GM21723 (cell line): ENCODE results near the gene C16orf87.
"Not testable (repeated sequence)": the region's sequence is repeated elsewhere in the genome, so short reads cannot be mapped to it uniquely, and the experiment has no call there.

ENCODE experiments used
- ATAC-seq: cut with Tn5 transposase; IDR thresholded peaks from one replicate; pipeline ENCODE4 v1.9.1; 2021; ENCODE audit warnings: mild to moderate bottlenecking, moderate library complexity; ENCODE audit not compliant: unreplicated experiment

Gene C16orf87

DNA sequence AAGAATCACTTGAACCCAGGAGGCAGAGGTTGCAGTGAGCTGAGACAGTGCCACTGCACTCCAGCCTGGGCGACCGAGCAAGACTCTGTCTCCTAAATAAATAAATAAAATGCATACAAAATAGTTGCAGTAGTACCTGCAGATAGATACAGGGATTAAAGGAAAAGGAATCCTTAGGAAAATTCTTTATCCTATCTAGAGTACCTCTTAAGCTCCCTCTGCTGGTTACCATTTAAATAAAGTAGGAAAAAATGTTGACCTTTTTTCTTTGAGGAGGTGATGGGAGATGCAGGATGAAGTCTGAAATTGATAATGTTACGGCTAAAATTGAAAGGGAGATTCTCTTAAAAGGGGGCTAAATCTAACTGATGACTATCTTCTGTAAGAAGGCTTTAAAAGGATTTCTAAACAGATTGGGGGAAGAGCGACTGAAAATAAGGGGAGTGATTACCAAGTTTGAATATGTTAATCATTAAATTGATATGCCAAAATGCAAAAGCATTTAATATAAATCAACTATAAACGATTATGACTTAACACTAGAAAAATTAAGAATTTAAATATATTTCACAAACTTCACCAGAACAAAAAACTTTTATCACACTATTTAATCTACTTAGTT is 29.4 kb downstream of the C16orf87 start:
- ATAC-seq: no peak

DNA sequence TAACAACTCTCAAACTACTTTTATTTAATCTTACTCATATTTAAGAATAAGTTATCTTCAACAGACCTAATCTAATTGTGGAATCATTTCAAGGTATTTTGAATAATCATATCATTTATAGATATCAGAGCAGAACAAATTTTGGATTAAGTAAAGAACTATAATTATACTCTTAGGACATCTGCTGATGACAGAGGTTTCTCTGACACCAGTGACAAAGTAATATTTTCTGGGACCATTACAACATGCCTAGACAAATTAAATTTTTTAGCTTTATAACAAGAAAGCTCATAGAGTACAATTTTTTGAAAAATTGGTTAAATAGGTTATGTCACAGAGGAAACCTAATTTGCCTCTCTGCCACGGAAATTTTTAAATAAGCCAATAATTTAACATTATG is 30.5 kb downstream of the C16orf87 start:
- no peak for ATAC-seq

DNA sequence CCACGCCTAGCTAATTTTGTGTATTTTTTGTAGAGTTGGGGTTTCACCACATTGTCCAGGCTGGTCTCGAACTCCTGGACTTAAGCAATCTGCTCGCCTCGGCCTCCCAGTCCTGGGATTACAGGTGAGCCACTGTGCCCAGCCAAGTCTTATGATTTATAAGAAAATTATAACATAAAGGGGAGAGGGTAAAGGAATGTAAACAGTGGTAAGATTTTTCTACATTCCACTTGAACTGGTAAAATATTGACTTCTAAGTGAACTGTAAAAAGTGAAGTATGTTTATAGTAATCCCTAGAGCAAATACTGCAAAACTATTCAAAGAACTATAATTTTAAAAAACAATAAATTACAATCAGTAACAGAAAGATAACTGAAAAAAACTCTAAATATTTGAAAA is 33.5 kb downstream of the C16orf87 start:
- no peak for ATAC-seq

DNA sequence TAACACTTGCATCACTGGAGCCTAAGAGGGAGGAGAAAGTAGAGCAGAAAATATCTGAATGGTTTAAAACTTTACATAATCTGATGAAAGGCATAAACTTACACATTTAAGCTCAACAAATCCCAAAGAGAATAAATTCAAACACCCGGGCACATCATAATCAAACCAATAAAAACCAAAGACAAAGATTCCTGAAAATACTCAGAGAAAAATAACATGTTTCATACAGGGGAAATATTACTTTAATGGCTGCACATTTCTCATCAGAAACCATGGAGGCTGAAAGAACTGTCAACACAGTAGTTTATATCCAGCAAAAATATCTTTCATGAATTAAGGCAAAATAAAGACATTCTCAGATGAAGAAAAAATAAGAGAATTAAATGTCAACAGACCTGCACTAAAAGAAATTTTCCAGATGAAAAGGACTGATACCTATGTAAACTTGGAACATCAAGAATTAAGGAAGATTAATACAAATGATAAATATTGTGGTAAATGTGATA is 34.2 kb downstream of the C16orf87 start:
- ATAC-seq: no peak

DNA sequence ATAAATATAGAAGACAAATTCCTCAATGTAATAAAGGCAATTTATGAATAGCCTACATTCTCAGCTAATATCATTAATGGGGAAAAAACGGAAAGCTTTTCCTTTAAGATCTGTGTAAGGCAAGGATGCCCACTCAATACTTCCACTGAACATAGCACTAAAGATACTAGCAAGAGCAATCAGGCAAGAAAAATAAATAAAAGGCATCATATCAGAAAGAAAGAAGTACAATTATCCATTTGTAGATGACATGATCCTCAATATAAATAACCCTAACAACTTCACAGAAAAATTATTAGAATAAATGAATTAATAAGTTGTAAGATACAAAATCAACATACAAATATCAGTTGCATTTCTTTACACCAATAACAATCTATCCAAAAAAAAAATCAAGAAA is 37.1 kb downstream of the C16orf87 start:
- no peak for ATAC-seq

DNA sequence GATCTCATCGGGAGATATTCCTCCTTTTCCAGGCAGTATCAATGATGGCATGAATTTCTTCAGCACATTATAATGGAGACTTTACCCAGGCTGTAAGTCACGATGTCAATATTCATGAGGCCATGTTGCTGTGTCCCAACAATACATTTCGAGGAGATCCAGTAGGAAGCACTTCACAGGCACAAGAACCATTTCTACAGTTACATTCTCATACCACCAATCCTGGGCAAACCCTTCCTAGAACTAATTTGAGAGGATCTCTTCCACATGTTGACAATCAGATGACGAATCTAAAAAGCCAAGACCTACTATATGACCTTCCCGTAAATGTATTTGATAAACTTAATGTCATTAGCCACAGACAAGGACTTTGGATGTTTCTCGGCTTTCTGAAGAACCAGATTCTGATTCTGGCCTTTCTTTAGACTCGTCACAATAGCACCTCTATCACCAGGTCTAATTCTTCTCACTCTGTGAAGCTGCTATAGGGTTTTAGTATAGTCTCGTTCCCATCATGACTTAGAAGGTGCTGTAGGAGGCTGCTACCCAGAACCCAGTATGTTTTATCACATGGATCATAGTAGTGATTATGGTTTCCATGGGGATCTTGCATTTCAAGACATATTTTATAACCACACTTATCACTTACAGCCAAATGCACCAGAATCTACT is 40.2 kb downstream of the C16orf87 start:
- peak; percentile 5 for ATAC-seq

DNA sequence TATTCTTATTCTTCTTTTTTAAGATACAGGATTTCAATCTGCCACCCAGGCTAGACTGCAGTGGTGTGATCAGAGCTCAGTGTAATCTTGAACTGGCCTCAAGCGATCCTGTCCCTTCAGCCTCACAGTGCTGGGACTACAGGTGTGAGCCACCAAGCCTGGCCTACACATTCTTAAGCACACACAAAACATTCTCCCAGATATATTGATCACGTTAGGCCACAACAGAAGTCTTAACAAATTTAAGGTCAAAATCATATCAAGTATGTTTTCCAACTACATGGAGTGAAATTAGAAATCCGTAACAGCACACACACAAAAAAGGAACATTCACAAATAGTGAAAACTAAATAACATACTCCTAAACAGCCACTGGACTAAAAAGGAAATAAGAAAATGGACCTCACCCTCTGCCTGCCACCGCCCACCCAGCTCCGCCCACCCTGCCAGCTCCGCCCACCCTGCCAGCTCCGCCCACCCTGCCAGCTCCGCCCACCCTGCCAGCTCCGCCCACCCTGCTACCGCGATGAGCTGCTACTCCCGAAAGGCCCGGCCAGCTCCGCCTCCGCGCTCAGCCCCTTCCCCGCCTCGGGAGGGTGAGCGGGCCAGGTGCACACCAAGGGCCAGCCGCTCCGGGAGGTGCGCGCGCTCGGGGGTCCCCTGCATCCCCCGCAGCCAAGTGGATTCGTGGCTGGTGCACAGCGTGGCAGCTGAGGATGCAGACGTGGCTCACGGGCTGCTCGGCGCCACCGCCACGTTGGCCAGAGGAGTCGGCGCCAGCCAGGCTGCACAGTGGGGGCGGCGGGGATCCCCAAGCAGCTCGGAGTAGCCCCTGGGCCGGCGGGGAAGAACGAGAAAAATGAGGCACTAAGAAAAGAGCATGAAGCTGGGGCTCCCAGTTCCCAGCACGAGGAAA is 41.2 kb downstream of the C16orf87 start:
- peak; percentile 85 for ATAC-seq

DNA sequence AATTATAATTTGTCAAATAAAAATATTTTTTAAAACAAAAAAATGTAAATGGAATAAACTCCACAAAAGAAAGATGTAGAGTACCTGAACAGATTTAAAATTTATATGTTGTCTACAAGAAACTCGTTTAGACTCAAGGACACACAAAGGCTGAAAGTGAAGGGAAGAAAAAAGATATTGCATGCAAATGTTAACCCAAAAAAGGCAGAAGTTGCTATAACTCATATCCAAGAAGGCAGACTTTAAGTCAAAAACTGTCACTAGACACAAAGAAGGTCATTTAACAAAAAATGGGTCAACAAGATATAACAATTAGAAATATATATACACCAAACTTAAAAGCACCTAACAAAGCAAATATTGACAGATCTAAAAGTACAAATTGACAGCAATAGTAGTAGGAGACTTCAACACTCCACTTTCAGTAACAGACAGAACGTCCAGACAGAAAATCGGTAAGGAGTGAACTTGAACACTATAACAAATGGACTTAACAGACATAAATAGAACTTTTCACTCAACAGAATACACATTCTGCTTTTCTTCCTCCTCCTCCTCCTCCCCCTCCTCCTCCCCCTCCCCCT is 42.0 kb downstream of the C16orf87 start:
- peak; percentile 22 for ATAC-seq

DNA sequence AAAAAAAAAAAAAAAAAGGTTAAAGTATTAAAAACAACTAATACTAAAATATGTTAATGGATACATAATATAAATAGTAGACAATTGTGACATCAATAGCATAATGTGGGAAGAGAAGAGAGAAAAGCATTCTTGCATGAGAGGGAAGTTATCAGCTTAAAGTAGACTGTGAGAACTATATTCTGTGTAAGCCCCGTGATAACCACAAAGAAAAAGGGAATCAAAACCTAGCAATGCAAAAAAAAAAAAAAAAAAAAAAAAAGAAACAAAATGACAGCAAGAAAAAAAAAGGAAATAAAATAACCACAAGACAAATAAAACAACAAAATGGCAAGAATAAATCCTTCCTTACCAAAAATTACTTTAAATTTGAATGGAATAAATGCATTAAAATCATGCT is 43.1 kb downstream of the C16orf87 start:
- no peak for ATAC-seq

DNA sequence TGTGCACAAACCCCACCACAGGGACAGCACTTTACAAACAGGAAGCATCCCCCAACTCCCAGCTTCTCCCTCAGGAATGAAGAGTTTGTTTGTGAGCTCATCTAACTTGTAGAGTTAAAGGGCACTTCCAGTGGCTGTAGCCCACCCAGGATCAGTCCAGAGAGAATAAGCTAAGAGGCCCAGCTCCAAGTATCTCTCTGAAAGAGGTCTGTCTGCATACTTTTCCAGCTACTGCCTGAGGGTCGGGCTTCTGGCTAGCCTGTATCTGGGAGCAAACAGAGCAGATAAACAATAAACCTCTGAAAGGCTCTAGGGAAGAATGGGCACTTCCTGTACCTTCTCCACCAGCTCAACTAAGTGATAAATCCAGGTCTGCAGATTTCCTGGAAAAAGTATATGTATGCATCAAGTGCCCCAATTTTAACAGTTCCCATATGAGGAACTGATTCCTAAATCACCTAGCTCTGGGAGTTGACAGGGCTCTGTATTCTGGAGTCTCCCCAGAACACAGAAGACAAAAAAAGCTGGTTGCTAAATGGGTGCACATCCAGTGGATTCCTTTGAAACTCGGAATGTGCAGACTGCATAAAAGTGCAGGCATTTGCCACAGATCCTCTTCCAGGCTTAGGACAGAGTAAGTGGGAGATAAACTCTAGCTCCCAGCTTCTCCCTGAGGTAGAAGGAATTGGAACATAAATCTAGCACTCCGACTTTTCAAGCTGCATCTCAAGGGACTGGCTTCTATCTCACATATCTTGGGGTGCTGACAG is 45.7 kb downstream of the C16orf87 start:
- ATAC-seq: no peak

DNA sequence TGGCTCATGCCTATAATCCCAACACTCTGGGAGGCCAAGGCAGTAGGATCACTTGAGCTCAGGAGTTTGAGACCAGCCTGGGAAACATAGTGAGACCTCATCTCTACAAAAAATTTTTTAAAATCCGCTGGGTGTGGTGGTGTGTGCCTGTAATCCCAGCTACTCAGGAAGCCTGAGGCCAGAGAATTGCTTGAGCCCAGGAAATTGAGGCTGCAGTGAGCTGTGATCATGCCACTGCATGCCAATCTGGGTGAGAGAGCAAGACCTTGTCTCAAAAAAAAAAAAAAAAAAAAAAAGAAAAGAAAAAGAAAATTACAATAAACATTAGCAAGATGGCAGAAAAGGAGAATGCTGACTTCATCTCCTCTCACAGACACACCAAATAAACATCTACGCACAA is 46.4 kb downstream of the C16orf87 start:
- not testable (repeated sequence) for ATAC-seq

DNA sequence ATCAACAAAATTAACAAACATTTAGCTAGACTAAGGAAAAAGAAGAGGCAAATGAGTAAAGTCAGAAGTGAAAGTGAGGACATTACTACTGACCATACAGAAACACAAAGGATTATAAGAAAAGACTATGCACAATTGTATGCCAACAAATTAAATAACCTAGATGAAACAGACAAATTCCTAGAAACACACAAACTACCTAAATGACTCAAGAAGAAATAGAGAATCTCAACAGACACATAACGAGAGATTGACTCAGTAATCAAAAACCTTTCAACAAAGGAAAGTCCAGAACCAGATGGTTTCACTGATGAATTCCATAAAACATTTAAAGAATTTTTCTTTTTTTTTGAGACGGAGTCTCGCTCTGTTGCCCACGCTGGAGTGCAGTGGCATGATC is 47.2 kb downstream of the C16orf87 start:
- ATAC-seq: no peak

DNA sequence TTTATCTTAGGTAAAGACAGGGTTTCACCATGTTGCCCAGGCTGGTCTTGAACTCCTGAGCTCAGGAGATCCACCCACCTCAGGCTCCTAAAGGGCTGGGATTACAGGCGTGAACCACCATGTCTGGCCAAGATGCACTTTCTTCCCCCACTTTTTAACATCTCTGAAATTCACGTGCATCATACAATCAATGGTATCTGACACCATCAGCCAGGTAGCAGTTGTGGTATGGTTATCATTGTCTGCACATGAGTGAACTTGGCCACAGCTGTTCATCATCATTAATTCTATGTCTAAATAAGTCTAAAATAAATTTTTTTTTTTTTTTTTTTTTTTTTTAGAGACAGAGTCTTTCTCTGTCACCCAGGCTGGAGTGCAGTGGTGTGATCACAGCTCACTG is 48.7 kb downstream of the C16orf87 start:
- ATAC-seq: no peak

DNA sequence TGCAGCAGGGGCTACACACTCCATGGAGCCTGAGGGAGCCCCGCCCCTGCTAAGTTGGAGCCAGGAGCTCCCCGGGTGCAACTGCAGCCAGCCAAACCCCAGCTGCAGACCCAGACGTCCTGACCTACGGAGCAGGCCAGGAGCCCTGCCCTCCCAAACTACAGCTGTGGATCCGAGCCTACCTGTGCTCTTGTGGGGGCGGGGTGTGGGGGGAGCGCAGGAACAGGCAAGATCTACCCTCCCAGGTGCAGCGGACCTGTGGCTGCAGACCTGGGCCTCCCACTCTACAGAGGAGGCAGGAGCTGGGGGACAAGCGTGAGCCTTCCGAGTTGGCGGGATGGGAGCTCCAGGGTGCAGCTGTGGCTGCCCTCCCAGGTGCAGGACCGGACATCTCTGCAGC is 53.2 kb downstream of the C16orf87 start:
- no peak for ATAC-seq

DNA sequence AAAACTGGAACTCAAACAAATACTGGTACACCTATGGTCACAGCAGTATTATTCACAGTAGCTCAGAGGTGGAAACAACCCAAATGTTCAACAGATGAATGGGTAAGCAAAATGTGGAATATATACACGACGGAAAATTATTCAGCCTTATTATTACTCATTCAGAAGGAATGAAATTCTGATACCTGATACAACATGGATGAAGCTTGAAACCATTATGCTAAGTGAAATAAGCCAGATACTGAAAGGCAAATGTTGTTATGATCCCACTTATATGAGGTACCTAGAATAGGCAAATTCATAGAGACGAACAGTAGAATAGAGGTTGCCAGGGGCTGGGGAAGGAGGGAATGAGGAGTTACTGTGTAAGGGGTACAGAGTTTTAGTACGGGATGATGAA is 55.8 kb downstream of the C16orf87 start:
- ATAC-seq: peak; percentile 27

DNA sequence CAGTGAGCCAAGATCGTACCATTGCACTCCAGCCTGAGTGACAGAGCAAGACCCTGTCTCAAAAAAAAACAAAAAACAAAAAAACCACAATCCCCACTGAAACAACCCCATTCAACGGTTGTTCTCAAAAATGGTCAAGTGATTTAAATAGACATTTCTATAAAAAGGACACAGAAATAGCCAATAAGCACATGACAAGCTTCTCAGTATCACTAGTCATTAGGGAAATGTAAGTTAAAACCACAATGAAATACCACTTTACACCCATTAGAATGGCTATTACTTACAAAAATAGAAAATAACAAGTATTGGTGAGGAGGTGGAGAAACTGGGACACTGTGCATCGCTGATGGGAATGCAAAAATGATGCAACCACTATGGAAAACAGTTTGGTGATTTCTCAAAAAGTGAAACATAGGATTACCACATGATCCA is 56.2 kb downstream of the C16orf87 start:
- ATAC-seq: peak; percentile 85

DNA sequence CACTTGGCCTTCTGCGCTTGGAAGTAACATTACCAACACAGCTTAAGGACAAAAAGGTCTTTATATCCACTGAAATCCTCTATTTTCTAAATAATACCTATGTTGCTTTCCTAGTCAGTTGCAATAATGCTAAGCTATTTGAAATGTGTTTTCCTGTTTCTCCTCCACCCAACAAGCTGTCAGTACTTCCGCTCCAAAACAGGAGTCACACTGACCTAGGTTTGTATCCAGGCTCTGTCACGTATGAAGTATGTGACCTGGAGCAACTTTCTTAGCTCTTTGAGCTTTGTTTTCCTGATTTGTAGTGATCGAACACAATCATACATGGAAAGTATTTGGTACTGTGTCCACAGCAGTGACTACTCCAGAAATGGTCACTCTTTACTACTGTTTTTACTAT is 58.5 kb downstream of the C16orf87 start:
- ATAC-seq: no peak

DNA sequence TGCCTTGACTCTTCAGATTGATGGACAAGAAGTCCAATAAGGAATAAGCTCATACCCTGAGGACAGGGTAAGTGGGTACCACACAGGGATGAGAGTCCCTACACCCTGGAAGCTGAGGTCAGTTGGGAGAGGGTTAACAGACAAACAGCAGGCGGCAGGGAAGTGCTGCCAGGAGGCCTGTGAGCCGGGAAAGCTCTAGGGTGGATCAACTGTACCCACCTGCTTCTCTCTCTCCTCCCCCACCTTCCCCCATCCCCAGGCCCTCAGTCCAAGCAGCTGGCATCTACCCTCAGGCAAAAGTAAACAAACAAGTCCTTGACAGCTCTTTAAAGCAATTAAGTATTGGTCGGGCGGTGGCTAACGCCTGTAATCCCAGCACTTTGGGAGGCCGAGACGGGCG is 62.2 kb downstream of the C16orf87 start:
- ATAC-seq: no peak

DNA sequence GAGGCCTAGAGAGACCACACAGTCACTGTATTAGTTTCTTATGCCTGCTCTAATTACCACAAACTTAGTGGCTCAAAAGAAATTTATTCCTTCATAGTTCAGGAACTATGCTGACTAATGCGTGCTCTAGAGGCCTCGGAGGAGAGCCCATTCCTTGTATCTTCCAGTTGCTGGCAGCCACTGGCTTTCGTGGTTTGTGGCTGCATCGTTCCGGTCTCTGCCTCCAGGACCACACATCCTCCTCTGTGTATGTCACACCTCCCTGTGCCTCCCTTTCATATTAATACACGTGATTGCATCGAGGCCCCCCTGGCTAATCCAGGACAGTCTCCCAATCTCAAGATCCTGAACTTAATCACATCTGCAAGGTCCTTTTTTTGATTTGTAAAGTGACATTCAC is 65.9 kb downstream of the C16orf87 start:
- no peak for ATAC-seq

DNA sequence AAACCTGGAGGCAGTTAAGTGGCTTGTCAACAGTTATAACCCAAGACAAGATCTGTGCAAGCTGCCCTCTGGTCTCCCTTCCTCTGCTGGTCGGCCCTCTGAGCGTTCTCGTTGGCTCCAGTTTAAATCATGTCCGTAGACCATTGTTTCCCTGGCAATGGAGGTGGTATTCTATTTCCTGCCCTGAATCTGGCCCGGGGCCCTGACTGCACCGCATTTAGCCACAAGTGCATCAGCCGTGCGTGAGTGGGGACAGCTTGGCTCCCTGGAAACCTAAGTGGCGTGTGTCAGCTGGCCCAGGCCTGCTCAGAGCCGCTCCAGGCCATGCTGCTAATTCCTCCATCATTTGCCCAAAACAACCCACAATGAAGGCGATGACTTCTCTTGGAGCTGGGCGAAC is 67.8 kb downstream of the C16orf87 start:
- no peak for ATAC-seq

DNA sequence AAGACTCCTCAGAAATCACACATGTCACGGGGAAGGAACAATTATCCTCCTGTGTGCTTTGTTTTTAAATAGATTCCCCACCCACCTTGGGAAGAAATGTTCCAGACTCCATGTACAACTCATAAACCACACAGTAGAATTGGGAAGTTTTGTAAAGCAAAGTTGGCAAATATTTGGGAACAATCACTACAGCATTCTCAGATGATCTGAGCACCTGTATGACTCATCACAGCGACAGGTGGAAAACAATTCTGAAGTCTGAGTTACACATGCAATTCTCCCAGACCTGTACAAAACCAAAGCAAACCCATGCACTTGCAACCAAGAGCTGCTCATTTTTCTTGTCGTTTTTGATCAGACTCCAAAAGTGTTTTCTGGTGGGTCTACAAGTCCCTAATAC is 68.4 kb downstream of the C16orf87 start:
- no peak for ATAC-seq
